Spleen (tissue), 7 donors: ENCODE results near the gene KRT25.

Experiments used
- CTCF ChIP-seq, 11 experiments: fragments of 200-600 bp in 7 of 11; fragments of 450-650 bp in 4 of 11; sonication (generic) in 4 of 11; IDR thresholded peaks in 8 of 11; conservative IDR thresholded peaks in 3 of 11; 1 replicate in 7 of 11; 2 replicates in 4 of 11; pipeline versions ENCODE4 v1.4.0 to v1.8.0; 2016 to 2021; ENCODE audit warnings: antibody characterized with exemption in 11 of 11, inconsistent platforms in 4 of 11, mild to moderate bottlenecking in 1 of 11
- POLR2A ChIP-seq, 3 donors: fragments of 450-650 bp; IDR thresholded peaks; one replicate each; pipeline ENCODE4 v1.5.1; 2017; ENCODE audit warnings: antibody characterized with exemption in 3 of 3, mild to moderate bottlenecking in 1 of 3
- POLR2AphosphoS5 ChIP-seq, 3 donors: sonication (generic); formaldehyde crosslinking; IDR thresholded peaks; one replicate each; pipeline ENCODE4 v1.5.1; 2017; ENCODE audit warnings: antibody characterized with exemption in 3 of 3
- donor health status: DM: no; HTN: no; CAD: no; lungs with moderate emphysema.
- donor health status: DM: no; HTN: no; CAD: no.
- donor health status: DM: no; HTN: no; CAD: no.

- no peak for TF ChIP-seq CTCF (IDR thresholded peaks at IDR 0.05 in 8 of 11, conservative IDR thresholded peaks at IDR 0.05 in 3 of 11)
- no peak for TF ChIP-seq POLR2A (IDR thresholded peaks at IDR 0.05)
- TF ChIP-seq POLR2AphosphoS5 (IDR thresholded peaks at IDR 0.05) = no peak
Observed at GRCh38 chr17:40734018-40734417, 21.1 kb downstream of the KRT25 start.
